Osteoblast (primary cell): Measurements from ENCODE around the gene MEOX2. TPM values are rescaled to one million over a fixed set of nuclear protein-coding genes. Genes with fewer than 3 reads are reported as not detected.

Experiments used
- DNase-seq: peaks from one replicate; pipeline ENCODE4 v3.0.0; 2011; ENCODE audit warnings: low spot score, mixed read lengths; ENCODE audit not compliant: insufficient read length; ENCODE audit errors: missing footprints
- H2AFZ ChIP-seq: 2 replicates; pipeline ENCODE4 v1.6.0; 2011; ENCODE audit warnings: mild to moderate bottlenecking, low read length
- H3K27ac ChIP-seq: 2 replicates; pipeline ENCODE4 v1.5.1; 2011; ENCODE audit warnings: mild to moderate bottlenecking, low read depth, low read length, moderate library complexity
- H3K27me3 ChIP-seq: 2 replicates; pipeline ENCODE4 v1.6.0; 2012; ENCODE audit warnings: mild to moderate bottlenecking, control low read depth, inconsistent platforms, low read length, moderate library complexity; ENCODE audit not compliant: insufficient read depth
- H3K36me3 ChIP-seq: 2 replicates; pipeline ENCODE4 v1.5.1; 2011; ENCODE audit warnings: mild to moderate bottlenecking, low read length, control low read depth, moderate library complexity; ENCODE audit not compliant: insufficient read depth
- H3K4me1 ChIP-seq: 2 replicates; pipeline ENCODE4 v1.5.1; 2011; ENCODE audit warnings: mild to moderate bottlenecking, low read length, control low read depth, moderate library complexity; ENCODE audit not compliant: insufficient read depth
- H3K4me2 ChIP-seq: 2 replicates; pipeline ENCODE4 v1.6.0; 2011; ENCODE audit warnings: mild to moderate bottlenecking, low read length; ENCODE audit not compliant: insufficient read depth
- H3K4me3 ChIP-seq: fragments of 200-600 bp; sonication (generic); 3 replicates; pipeline ENCODE4 v1.5.1; 2012; ENCODE audit warnings: mild to moderate bottlenecking, low read length, inconsistent platforms; ENCODE audit not compliant: insufficient read depth
- H3K79me2 ChIP-seq: 2 replicates; pipeline ENCODE4 v1.6.0; 2012; ENCODE audit warnings: mild to moderate bottlenecking, low read length, control low read depth, inconsistent platforms; ENCODE audit not compliant: insufficient read depth
- H3K9me3 ChIP-seq: 2 replicates; pipeline ENCODE4 v1.5.1; 2011; ENCODE audit warnings: low read depth, low read length, control low read depth
- H4K20me1 ChIP-seq: 2 replicates; pipeline ENCODE4 v1.6.0; 2012; ENCODE audit warnings: mild to moderate bottlenecking, low read length, control low read depth; ENCODE audit not compliant: insufficient read depth
- CTCF ChIP-seq: IDR thresholded peaks from 2 replicates; pipeline ENCODE4 v1.5.1; 2011; ENCODE audit warnings: mild to moderate bottlenecking, low read depth, low read length, moderate library complexity; ENCODE audit errors: extremely low read depth
- total RNA-seq: library from RNA; depleted of rRNA; stranded (reverse); fragments of >200 nt; gene quantifications from 2 replicates; pipeline ENCODE4 v1.2.3, GENCODE V29; 2012

The MEOX2 gene
- total RNA-seq, 1 donor = 4.7 TPM

- Histone ChIP-seq H3K4me3 (peak overlapping the region; percentile 81), H3K27ac (peak overlapping the region; percentile 83), H3K79me2 (peaks cover 13% of the 10 kb centered on the region), H3K36me3 (no peaks in the 10 kb centered on the region), H2AFZ (peak overlapping the region; percentile 89), H3K27me3 (peaks cover 10% of the 10 kb centered on the region), H3K4me1 (peaks cover 11% of the 10 kb centered on the region), H4K20me1 (no peaks in the 10 kb centered on the region), H3K4me2 (peak overlapping the region; percentile 95), H3K9me3 (no peaks in the 10 kb centered on the region)
- DNase-seq = peak; percentile 77
- TF ChIP-seq CTCF = no peak
Observed at GRCh38 chr7:15685358-15686294, 857 bp downstream of the MEOX2 start.

GRCh38 chr7:15684871-15685270 lies 1.6 kb downstream of the MEOX2 start:
- Histone ChIP-seq H3K27ac (peak overlapping the region; percentile 83), H3K4me2 (peak overlapping the region; percentile 95), H3K79me2 (peaks cover 18% of the 10 kb centered on the region), H4K20me1 (no peaks in the 10 kb centered on the region), H2AFZ (peak overlapping the region; percentile 65), H3K36me3 (no peaks in the 10 kb centered on the region), H3K4me3 (peak overlapping the region; percentile 81), H3K4me1 (peaks cover 11% of the 10 kb centered on the region), H3K9me3 (no peaks in the 10 kb centered on the region), H3K27me3 (peaks cover 10% of the 10 kb centered on the region)
- TF ChIP-seq CTCF = no peak
- DNase-seq = peak; percentile 50

GRCh38 chr7:15684111-15684800 lies 2.2 kb downstream of the MEOX2 start:
- peaks cover 10% of the 10 kb centered on the region for H3K27me3 ChIP-seq
- H3K36me3 ChIP-seq = no peaks in the 10 kb centered on the region
- peaks cover 18% of the 10 kb centered on the region for H3K79me2 ChIP-seq
- H3K4me3 ChIP-seq = peak overlapping the region; percentile 81
- H3K9me3 ChIP-seq = no peaks in the 10 kb centered on the region
- DNase-seq = peak; percentile 22
- H4K20me1 ChIP-seq = no peaks in the 10 kb centered on the region
- H2AFZ ChIP-seq = no peak overlapping the region
- H3K4me1 ChIP-seq = peaks cover 11% of the 10 kb centered on the region
- peak overlapping the region; percentile 95 for H3K4me2 ChIP-seq
- peak overlapping the region; percentile 83 for H3K27ac ChIP-seq
- TF ChIP-seq CTCF = no peak
